Testis (tissue), 2 donors: ENCODE results near the gene ATP4B.

Experiments
- CTCF ChIP-seq, 3 experiments: fragments of 450-650 bp in 2 of 3; fragments of 200-600 bp in 1 of 3; sonication (generic) in 1 of 3; IDR thresholded peaks; one replicate each; pipeline ENCODE4 v1.5.1; 2016 to 2019; ENCODE audit warnings: antibody characterized with exemption in 3 of 3, mild to moderate bottlenecking in 2 of 3, moderate library complexity in 1 of 3
- POLR2A ChIP-seq: fragments of 450-650 bp; IDR thresholded peaks from one replicate; pipeline ENCODE4 v1.6.1; 2017; ENCODE audit warnings: antibody characterized with exemption, mild to moderate bottlenecking, moderate library complexity

GRCh38 chr13:113639616-113640262, 18.3 kb downstream of the ATP4B start:
- no peak for TF ChIP-seq CTCF (IDR thresholded peaks at IDR 0.05)
- TF ChIP-seq POLR2A, result no peak
